ENCODE results near the gene KRTAP10-2.

The KRTAP10-2 gene

GRCh38 chr21:44519346-44520325 lies 31.7 kb downstream of the KRTAP10-2 start:
- peaks cover 15% of the 10 kb centered on the region; the same call in 1 of the 2 replicates for H3K36me3 ChIP-seq (ENCODE audit: insufficient read depth, low read length)
- no peak for DNase-seq (ENCODE audit: low read depth, low spot score)
- no peak for TF ChIP-seq FOXP2 (optimal IDR thresholded peaks at IDR 0.05; ENCODE audit: control extremely low read depth, extremely low read length, insufficient read depth)
- no peak for TF ChIP-seq POLR2AphosphoS5 (IDR thresholded peaks at IDR 0.05; ENCODE audit: borderline replicate concordance, low read depth, low read length)
- no peak for TF ChIP-seq EZH2 (IDR thresholded peaks at IDR 0.05)
- H3K9ac ChIP-seq (ENCODE audit: insufficient read length) = no peak overlapping the region
- H3K27ac ChIP-seq = no peak overlapping the region
- no peaks in the 10 kb centered on the region for H3K9me3 ChIP-seq (ENCODE audit: low read depth, low read length)
- no peak overlapping the region for H3K4me3 ChIP-seq

DNA sequence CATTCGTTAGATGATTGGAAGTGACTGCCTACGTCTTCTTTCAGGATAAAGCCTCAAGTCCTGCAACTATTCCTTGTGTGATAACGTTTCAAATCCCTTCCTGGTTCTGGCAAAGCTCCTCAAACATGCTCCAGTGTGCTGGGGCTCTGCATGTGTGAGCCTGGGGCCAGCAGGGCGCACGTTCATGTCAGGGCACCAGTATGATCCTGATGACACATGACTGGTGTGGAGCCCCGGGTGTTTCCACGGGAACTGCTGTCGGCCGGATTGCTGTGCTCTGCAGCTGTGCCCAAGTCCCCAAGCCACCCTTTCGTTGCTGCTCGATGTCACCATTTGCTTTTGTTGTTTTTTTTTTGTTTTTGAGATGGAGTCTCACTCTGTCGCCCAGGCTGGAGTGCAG lies 32.6 kb downstream of the KRTAP10-2 start:
- TF ChIP-seq FOXP2 (optimal IDR thresholded peaks at IDR 0.05; ENCODE audit: control extremely low read depth, extremely low read length, insufficient read depth) = no peak
- TF ChIP-seq POLR2AphosphoS5 (IDR thresholded peaks at IDR 0.05; ENCODE audit: borderline replicate concordance, low read depth, low read length) = no peak
- TF ChIP-seq EZH2 (IDR thresholded peaks at IDR 0.05) = no peak
- Histone ChIP-seq H3K9ac (ENCODE audit: insufficient read length) (no peak overlapping the region), H3K4me3 (no peak overlapping the region), H3K36me3 (ENCODE audit: insufficient read depth, low read length) (peaks cover 8% of the 10 kb centered on the region; the same call in 1 of the 2 replicates), H3K9me3 (ENCODE audit: low read depth, low read length) (no peaks in the 10 kb centered on the region), H3K27ac (no peak overlapping the region)
- no peak for DNase-seq (ENCODE audit: low read depth, low spot score)

DNA sequence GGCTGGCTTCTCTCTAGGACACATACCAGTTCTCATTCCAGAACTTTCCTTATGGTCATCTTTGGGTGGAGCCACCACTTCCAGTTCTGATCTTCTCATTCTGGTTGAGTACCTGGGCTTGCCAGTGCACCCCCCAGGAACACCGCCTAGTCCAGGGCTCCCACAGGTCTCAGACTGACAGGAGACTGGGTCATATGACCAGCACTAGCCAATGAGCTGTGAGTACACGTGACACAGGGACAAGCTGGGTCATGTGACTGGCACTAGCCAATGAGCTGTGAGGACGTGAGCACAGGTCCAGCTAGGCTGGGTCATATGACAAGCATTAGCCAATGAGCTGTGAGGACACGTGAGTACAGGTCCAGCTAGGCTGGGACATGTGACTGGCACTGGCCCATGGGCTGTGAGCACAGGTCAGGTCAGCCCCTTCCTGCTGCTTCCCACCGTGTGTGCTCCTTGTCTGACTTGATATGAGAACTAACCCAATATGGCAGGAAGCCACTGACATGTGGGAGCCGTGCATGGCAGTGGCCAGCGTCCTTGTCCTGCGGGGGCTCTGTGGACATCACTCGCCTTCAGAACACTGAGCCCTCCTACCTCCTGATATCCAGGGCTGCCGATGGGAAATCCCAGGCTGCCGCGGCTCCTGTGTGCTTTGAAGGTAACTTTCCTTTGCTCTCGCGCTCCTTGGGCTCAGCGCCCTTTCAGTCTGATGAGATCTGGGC lies 34.0 kb downstream of the KRTAP10-2 start:
- no peak overlapping the region for H3K9ac ChIP-seq (ENCODE audit: insufficient read length)

DNA sequence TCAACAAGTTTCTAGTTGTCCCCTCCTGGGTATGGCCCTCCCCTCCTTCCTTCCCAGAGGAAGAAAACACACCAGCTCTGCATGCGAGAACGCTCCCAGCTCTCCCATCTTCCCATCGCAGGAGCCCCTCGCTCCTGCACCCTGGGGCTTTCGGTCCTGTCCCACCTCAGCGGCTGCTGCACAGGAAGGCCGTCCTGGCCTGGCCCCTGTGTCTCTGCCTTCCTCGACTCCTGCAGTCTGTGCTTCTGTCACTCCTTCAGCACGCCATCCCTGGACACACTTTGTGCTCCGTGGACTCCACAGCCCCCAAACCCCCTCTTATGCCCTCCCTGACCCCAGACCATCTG lies 34.5 kb downstream of the KRTAP10-2 start:
- H3K9ac ChIP-seq (ENCODE audit: insufficient read length) = no peak overlapping the region
- no peak overlapping the region for H3K4me3 ChIP-seq
- no peak overlapping the region for H3K27ac ChIP-seq

More for the DNA sequence above, 34.0 kb downstream of the KRTAP10-2 start:
- Histone ChIP-seq H3K9me3 (ENCODE audit: low read depth, low read length) (no peaks in the 10 kb centered on the region), H3K36me3 (ENCODE audit: insufficient read depth, low read length) (0 out of 2 replicates have a peak, but pooled peaks cover 3% of the 10 kb centered on the region), H3K4me3 (no peak overlapping the region), H3K27ac (no peak overlapping the region)
- DNase-seq (ENCODE audit: low read depth, low spot score) = no peak
- TF ChIP-seq FOXP2 (optimal IDR thresholded peaks at IDR 0.05; ENCODE audit: control extremely low read depth, extremely low read length, insufficient read depth) = no peak
- TF ChIP-seq POLR2AphosphoS5 (IDR thresholded peaks at IDR 0.05; ENCODE audit: borderline replicate concordance, low read depth, low read length) = no peak
- TF ChIP-seq EZH2 (IDR thresholded peaks at IDR 0.05) = no peak

GRCh38 chr21:44516342-44516741 lies 35.0 kb downstream of the KRTAP10-2 start:
- no peak for DNase-seq (ENCODE audit: low read depth, low spot score)
- Histone ChIP-seq H3K36me3 (ENCODE audit: insufficient read depth, low read length) (no peaks in the 10 kb centered on the region), H3K27ac (no peak overlapping the region), H3K9ac (ENCODE audit: insufficient read length) (no peak overlapping the region), H3K9me3 (ENCODE audit: low read depth, low read length) (no peaks in the 10 kb centered on the region), H3K4me3 (no peak overlapping the region)
- TF ChIP-seq FOXP2 (optimal IDR thresholded peaks at IDR 0.05; ENCODE audit: control extremely low read depth, extremely low read length, insufficient read depth) (no peak), POLR2AphosphoS5 (IDR thresholded peaks at IDR 0.05; ENCODE audit: borderline replicate concordance, low read depth, low read length) (no peak), EZH2 (IDR thresholded peaks at IDR 0.05) (no peak)

More for the DNA sequence above, 34.5 kb downstream of the KRTAP10-2 start:
- TF ChIP-seq POLR2AphosphoS5 (IDR thresholded peaks at IDR 0.05; ENCODE audit: borderline replicate concordance, low read depth, low read length) (no peak), FOXP2 (optimal IDR thresholded peaks at IDR 0.05; ENCODE audit: control extremely low read depth, extremely low read length, insufficient read depth) (no peak), EZH2 (IDR thresholded peaks at IDR 0.05) (no peak)
- 0 out of 2 replicates have a peak, but pooled peaks cover 3% of the 10 kb centered on the region for H3K36me3 ChIP-seq (ENCODE audit: insufficient read depth, low read length)
- no peak for DNase-seq (ENCODE audit: low read depth, low spot score)
- H3K9me3 ChIP-seq (ENCODE audit: low read depth, low read length) = no peaks in the 10 kb centered on the region

- Histone ChIP-seq H3K27ac (no peak overlapping the region), H3K4me3 (no peak overlapping the region), H3K9ac (ENCODE audit: insufficient read length) (no peak overlapping the region), H3K9me3 (ENCODE audit: low read depth, low read length) (no peaks in the 10 kb centered on the region), H3K36me3 (ENCODE audit: insufficient read depth, low read length) (no peaks in the 10 kb centered on the region)
- TF ChIP-seq POLR2AphosphoS5 (IDR thresholded peaks at IDR 0.05; ENCODE audit: borderline replicate concordance, low read depth, low read length) (no peak), EZH2 (IDR thresholded peaks at IDR 0.05) (no peak), FOXP2 (optimal IDR thresholded peaks at IDR 0.05; ENCODE audit: control extremely low read depth, extremely low read length, insufficient read depth) (no peak)
- no peak for DNase-seq (ENCODE audit: low read depth, low spot score)
Measured at GRCh38 chr21:44515359-44516165, 35.7 kb downstream of the KRTAP10-2 start.

DNA sequence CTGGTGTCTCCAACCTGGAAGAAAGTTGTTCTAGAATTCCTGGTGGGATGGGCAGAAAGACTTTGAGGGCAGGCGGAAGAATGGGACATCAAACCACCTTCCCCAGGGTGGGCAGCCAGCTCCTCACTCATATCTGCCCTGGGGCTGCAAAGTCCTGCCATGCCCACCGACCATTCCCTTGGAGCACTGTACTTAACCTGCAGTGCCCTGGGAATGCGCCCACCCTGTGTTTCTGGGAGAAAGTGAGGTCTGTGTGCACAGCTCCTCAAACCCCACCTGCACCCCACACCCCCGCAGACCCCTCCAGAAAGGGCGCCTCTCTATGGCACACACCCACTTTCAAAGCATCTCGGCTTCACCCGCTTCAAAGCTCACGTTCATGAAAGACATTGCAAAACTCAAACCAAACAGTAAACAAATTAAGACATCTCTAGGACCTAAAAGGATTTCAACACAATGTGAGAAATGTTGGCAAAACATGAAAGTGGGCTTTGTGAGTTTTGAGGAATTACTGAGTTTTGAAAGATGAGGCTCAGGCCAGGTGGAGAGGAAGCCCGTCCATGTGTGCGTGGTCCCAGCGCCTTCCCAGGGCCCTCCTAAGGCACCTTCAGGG lies 36.5 kb downstream of the KRTAP10-2 start:
- Histone ChIP-seq H3K36me3 (ENCODE audit: insufficient read depth, low read length) (no peaks in the 10 kb centered on the region), H3K9ac (ENCODE audit: insufficient read length) (no peak overlapping the region), H3K4me3 (no peak overlapping the region), H3K27ac (no peak overlapping the region), H3K9me3 (ENCODE audit: low read depth, low read length) (no peaks in the 10 kb centered on the region)
- DNase-seq (ENCODE audit: low read depth, low spot score) = no peak
- TF ChIP-seq FOXP2 (optimal IDR thresholded peaks at IDR 0.05; ENCODE audit: control extremely low read depth, extremely low read length, insufficient read depth) (no peak), POLR2AphosphoS5 (IDR thresholded peaks at IDR 0.05; ENCODE audit: borderline replicate concordance, low read depth, low read length) (no peak), EZH2 (IDR thresholded peaks at IDR 0.05) (no peak)
